HFFc6 (cell line): ENCODE data around the gene PRKAR1B. TPM values are rescaled to one million over a fixed set of nuclear protein-coding genes. Genes with fewer than 3 reads are reported as not detected.
"Not testable (repeated sequence)": the region's sequence is repeated elsewhere in the genome, so short reads cannot be mapped to it uniquely, and the experiment has no call there.

Experiments used
- DNase-seq: peaks from one replicate; pipeline ENCODE4 v3.0.0-alpha.2; 2018
- H3K27ac Mint-ChIP-seq: 2 replicates; pipeline ENCODE4 v1.8.0; 2020; ENCODE audit warnings: mild to moderate bottlenecking, mixed read lengths
- H3K27me3 Mint-ChIP-seq: 2 replicates; pipeline ENCODE4 v1.8.0; 2021; ENCODE audit warnings: mild to moderate bottlenecking, moderate library complexity, mixed read lengths; ENCODE audit not compliant: insufficient read depth
- H3K36me3 Mint-ChIP-seq: 2 replicates; pipeline ENCODE4 v1.8.0; 2021; ENCODE audit warnings: low read depth, mixed read lengths
- H3K4me1 Mint-ChIP-seq: 2 replicates; pipeline ENCODE4 v1.8.0; 2020; ENCODE audit warnings: low read depth, mixed read lengths
- H3K4me3 Mint-ChIP-seq: 2 replicates; pipeline ENCODE4 v1.8.0; 2020; ENCODE audit warnings: mild to moderate bottlenecking, moderate library complexity, mixed read lengths
- H3K9me3 Mint-ChIP-seq: 2 replicates; pipeline ENCODE4 v1.8.0; 2020; ENCODE audit warnings: mild to moderate bottlenecking, mixed read lengths
- CTCF ChIP-seq: fragments of 200-600 bp; sonication (generic); IDR thresholded peaks from 2 replicates; pipeline ENCODE4 v1.5.0; 2021; ENCODE audit warnings: antibody characterized with exemption, mild to moderate bottlenecking
- total RNA-seq, 6 experiments: library from RNA; stranded (reverse); fragmentation: NEBNext Ultra II Directional; extraction: Animal tissue kit (Norgen Biotek cat#: 25700); gene quantifications; 2 replicates in 1 of 6; 3 replicates in 5 of 6; pipeline ENCODE4 v1.2.3, GENCODE V29; 2021

Gene PRKAR1B
- total RNA-seq, 6 experiments from 2014 or later = 15.5 to 22.7 (median 17.1) TPM

GRCh38 chr7:746155-747061 lies 19.3 kb upstream of the PRKAR1B start:
- TF ChIP-seq CTCF = no peak
- Mint-ChIP-seq H3K4me3 (no peak overlapping the region), H3K9me3 (no peaks in the 10 kb centered on the region), H3K27ac (no peak overlapping the region), H3K27me3 (no peaks in the 10 kb centered on the region; the same call in none of the 2 replicates), H3K36me3 (peaks cover 34% of the 10 kb centered on the region), H3K4me1 (no peaks in the 10 kb centered on the region)
- no peak for DNase-seq

- H3K27ac Mint-ChIP-seq = no peak overlapping the region
- H3K4me3 Mint-ChIP-seq = no peak overlapping the region
- H3K36me3 Mint-ChIP-seq = peaks cover 38% of the 10 kb centered on the region
Observed at GRCh38 chr7:745431-746154, 18.5 kb upstream of the PRKAR1B start.

GRCh38 chr7:744854-745430 lies 17.9 kb upstream of the PRKAR1B start:
- Mint-ChIP-seq H3K36me3 (peaks cover 39% of the 10 kb centered on the region), H3K9me3 (no peaks in the 10 kb centered on the region), H3K4me3 (no peak overlapping the region), H3K27ac (no peak overlapping the region), H3K4me1 (no peaks in the 10 kb centered on the region), H3K27me3 (no peaks in the 10 kb centered on the region; the same call in none of the 2 replicates)
- DNase-seq = no peak
- no peak for TF ChIP-seq CTCF

More at GRCh38 chr7:745431-746154, 18.5 kb upstream of the PRKAR1B start:
- no peaks in the 10 kb centered on the region for H3K4me1 Mint-ChIP-seq
- no peaks in the 10 kb centered on the region; the same call in none of the 2 replicates for H3K27me3 Mint-ChIP-seq
- no peaks in the 10 kb centered on the region for H3K9me3 Mint-ChIP-seq
- TF ChIP-seq CTCF = no peak
- DNase-seq = no peak

GRCh38 chr7:744128-744520 lies 17.0 kb upstream of the PRKAR1B start:
- not testable (repeated sequence) for H3K9me3 Mint-ChIP-seq, H3K4me3 Mint-ChIP-seq, H3K4me1 Mint-ChIP-seq, H3K27ac Mint-ChIP-seq, H3K27me3 Mint-ChIP-seq, DNase-seq
- H3K36me3 Mint-ChIP-seq = peaks cover 36% of the 10 kb centered on the region

GRCh38 chr7:743341-744127 lies 16.5 kb upstream of the PRKAR1B start:
- DNase-seq = not testable (repeated sequence)
- peaks cover 36% of the 10 kb centered on the region for H3K36me3 Mint-ChIP-seq

GRCh38 chr7:742791-743190 lies 15.7 kb upstream of the PRKAR1B start:
- TF ChIP-seq CTCF = no peak
- Mint-ChIP-seq H3K27me3 (no peaks in the 10 kb centered on the region; the same call in none of the 2 replicates), H3K4me1 (peaks cover 6% of the 10 kb centered on the region; the same call in 1 of the 2 replicates), H3K9me3 (no peaks in the 10 kb centered on the region), H3K27ac (no peak overlapping the region), H3K4me3 (no peak overlapping the region), H3K36me3 (peaks cover 36% of the 10 kb centered on the region)
- no peak for DNase-seq

More at GRCh38 chr7:743341-744127, 16.5 kb upstream of the PRKAR1B start:
- H3K9me3 Mint-ChIP-seq, H3K27me3 Mint-ChIP-seq, H3K4me3 Mint-ChIP-seq, H3K27ac Mint-ChIP-seq, H3K4me1 Mint-ChIP-seq: not testable (repeated sequence)
